ENCODE results near the gene ABCB8.

Gene ABCB8
- 40.0 to 59.0 (median 51.8) reads per million in 3 experiments for total RNA-seq

GRCh38 chr7:151028131-151028947 is at the start of gene ABCB8:
TSS of gene ABCB8 (plus strand) at chr7:151028450. CDS start at chr7:151028516, 66 bp downstream.
- DNase-seq = peak; percentile 99

GRCh38 chr7:150979713-150980390 is 48.4 kb upstream of the ABCB8 start:
- no peak for DNase-seq

- no peak for DNase-seq
These were observed 47.6 kb upstream of the ABCB8 start for GRCh38 chr7:150980663-150981062.

GRCh38 chr7:150981644-150982043 is 46.6 kb upstream of the ABCB8 start:
- no peak for DNase-seq

GRCh38 chr7:150982351-150982750 is 45.9 kb upstream of the ABCB8 start:
- no peak for DNase-seq

GRCh38 chr7:150983893-150984368 is 44.3 kb upstream of the ABCB8 start:
- DNase-seq = peak; percentile 42

- DNase-seq = peak; percentile 44
These were observed 42.1 kb upstream of the ABCB8 start for GRCh38 chr7:150986099-150986512.

- no peak for DNase-seq
These were observed 41.7 kb upstream of the ABCB8 start for GRCh38 chr7:150986556-150986955.

- peak; percentile 60 for DNase-seq
These were observed 39.7 kb upstream of the ABCB8 start for GRCh38 chr7:150988230-150989226.

- DNase-seq = no peak
These were observed 38.8 kb upstream of the ABCB8 start for GRCh38 chr7:150989456-150989855.

GRCh38 chr7:150990416-150991186 is 37.6 kb upstream of the ABCB8 start, which contains the start of gene NOS3:
TSS of gene NOS3 (plus strand) at chr7:150991017. CDS start at chr7:150993804, 2,787 bp downstream.
- no peak for DNase-seq

GRCh38 chr7:150992051-150992640 is 36.1 kb upstream of the ABCB8 start:
- DNase-seq = no peak

GRCh38 chr7:150992833-150993302 is 35.4 kb upstream of the ABCB8 start:
- no peak for DNase-seq

- no peak for DNase-seq
These were observed 34.7 kb upstream of the ABCB8 start for GRCh38 chr7:150993511-150993910.

GRCh38 chr7:150994141-150994837 is 34.0 kb upstream of the ABCB8 start:
- DNase-seq = no peak

- no peak for DNase-seq
These were observed 33.3 kb upstream of the ABCB8 start for GRCh38 chr7:150994838-150995510.

- DNase-seq = no peak
These were observed 31.7 kb upstream of the ABCB8 start for GRCh38 chr7:150996376-150997074.

- DNase-seq = no peak
These were observed 31.2 kb upstream of the ABCB8 start for GRCh38 chr7:150997075-150997511.

GRCh38 chr7:150997817-150998216 is 30.4 kb upstream of the ABCB8 start:
- DNase-seq = no peak
